ENCODE results near the gene SMS. TPM values are rescaled to one million over a fixed set of nuclear protein-coding genes. Genes with fewer than 3 reads are reported as not detected.

The SMS gene
- total and polyA plus RNA-seq, 11 donors = 24.0 to 109 (median 50.2) TPM

- no peaks in the 10 kb centered on the region for H3K27me3 ChIP-seq
- no peak for ATAC-seq
- peak overlapping the region in 1 of 12 donors; percentile 38 for H3K27ac ChIP-seq
- no peak overlapping the region for H3K4me3 ChIP-seq
- WGBS, 4 donors = 73 to 93% (median 77%) methylated on average over 3 of the region's 3 CpGs
- H3K36me3 ChIP-seq = peaks cover 0 to 54% (median 37%) of the 10 kb centered on the region in 9 donors
- intact Hi-C loops (cut with DNase I) = loop anchor here in 4 of 10 donors (5.0 to 10.0 kb wide), 5 partner anchors 130 to 1450 kb away; partner anchors contain the start of gene SMPX (in 1 of the 4)
- H3K4me1 ChIP-seq = peaks cover 0 to 13% (median 0%) of the 10 kb centered on the region in 12 donors
- no peak for TF ChIP-seq POLR2A (IDR thresholded peaks at IDR 0.05)
- no peak for TF ChIP-seq CTCF (IDR thresholded peaks at IDR 0.05)
- no peaks in the 10 kb centered on the region for H3K9me3 ChIP-seq
- no peak for DNase-seq
Observed at GRCh38 chrX:21975242-21975641, 34.7 kb downstream of the SMS start.

GRCh38 chrX:21975812-21976211 lies 35.3 kb downstream of the SMS start:
- peaks cover 0 to 53% (median 37%) of the 10 kb centered on the region in 9 donors for H3K36me3 ChIP-seq
- DNase-seq (no peak), ATAC-seq (no peak)
- TF ChIP-seq CTCF (IDR thresholded peaks at IDR 0.05) (peak in 8 of 12 donors; percentile 16 to 32 (median 22)), POLR2A (IDR thresholded peaks at IDR 0.05) (no peak)
- H3K9me3 ChIP-seq = no peaks in the 10 kb centered on the region
- H3K27ac ChIP-seq = peak overlapping the region in 1 of 12 donors; percentile 38
- H3K27me3 ChIP-seq = no peaks in the 10 kb centered on the region
- 49 to 68% (median 65%) methylated on average over 6 of the region's 6 CpGs for WGBS, 4 donors
- no peak overlapping the region for H3K4me3 ChIP-seq
- intact Hi-C loops (cut with DNase I) = loop anchor here in 4 of 10 donors (5.0 to 10.0 kb wide), 5 partner anchors 131 to 1451 kb away; partner anchors contain the start of gene SMPX (in 1 of the 4)
- peaks cover 0 to 13% (median 0%) of the 10 kb centered on the region in 12 donors for H3K4me1 ChIP-seq

GRCh38 chrX:21978346-21978745 lies 37.8 kb downstream of the SMS start:
- Histone ChIP-seq H3K4me1 (peaks cover 0 to 13% (median 0%) of the 10 kb centered on the region in 12 donors), H3K27me3 (no peaks in the 10 kb centered on the region), H3K9me3 (no peaks in the 10 kb centered on the region), H3K4me3 (no peak overlapping the region), H3K36me3 (peaks cover 0 to 50% (median 37%) of the 10 kb centered on the region in 9 donors), H3K27ac (no peak overlapping the region)
- intact Hi-C loops (cut with DNase I) = loop anchor here in 4 of 10 donors (5.0 to 10.0 kb wide), 5 partner anchors 134 to 1454 kb away; partner anchors contain the start of gene SMPX (in 1 of the 4)
- TF ChIP-seq CTCF (IDR thresholded peaks at IDR 0.05) (no peak), POLR2A (IDR thresholded peaks at IDR 0.05) (no peak)
- DNase-seq (no peak), ATAC-seq (no peak)
- WGBS, 4 donors = 86 to 96% (median 95%) methylated on average over 5 of the region's 5 CpGs

- WGBS, 4 donors = 88 to 92% (median 90%) methylated on average over 6 of the region's 6 CpGs
- Histone ChIP-seq H3K27me3 (no peaks in the 10 kb centered on the region), H3K4me3 (no peak overlapping the region), H3K36me3 (peaks cover 0 to 49% (median 26%) of the 10 kb centered on the region in 9 donors), H3K4me1 (no peaks in the 10 kb centered on the region), H3K27ac (no peak overlapping the region), H3K9me3 (no peaks in the 10 kb centered on the region)
- intact Hi-C loops (cut with DNase I) = loop anchor here in 3 of 10 donors (5.0 to 10.0 kb wide), 4 partner anchors 212 to 1632 kb away; no protein-coding TSS in a partner anchor
- TF ChIP-seq POLR2A (IDR thresholded peaks at IDR 0.05) (no peak), CTCF (IDR thresholded peaks at IDR 0.05) (no peak)
- ATAC-seq = no peak
- no peak for DNase-seq
Observed at GRCh38 chrX:21982311-21982710, 41.8 kb downstream of the SMS start.

Data from heart left ventricle (tissue), 16 donors.